ENCODE data around the gene GFRA4.

Gene GFRA4

GRCh38 chr20:3702611-3703391 lies 39.6 kb upstream of the GFRA4 start:
- no peaks in the 10 kb centered on the region for H3K9me3 Mint-ChIP-seq
- H3K27me3 Mint-ChIP-seq (ENCODE audit: low read depth), result peaks cover 7% of the 10 kb centered on the region
- H3K4me1 Mint-ChIP-seq, result peaks cover 9% of the 10 kb centered on the region
- no peak overlapping the region for H3K4me3 Mint-ChIP-seq
- no peak overlapping the region for H3K27ac Mint-ChIP-seq
- TF ChIP-seq CTCF (IDR thresholded peaks at IDR 0.05; ENCODE audit: unreplicated experiment in 3 of 3), result no peak
- H3K36me3 Mint-ChIP-seq (ENCODE audit: low read depth), result no peaks in the 10 kb centered on the region

GRCh38 chr20:3701061-3701998 lies 38.1 kb upstream of the GFRA4 start:
- Mint-ChIP-seq H3K9me3 (no peaks in the 10 kb centered on the region), H3K27me3 (ENCODE audit: low read depth) (peaks cover 7% of the 10 kb centered on the region), H3K27ac (no peak overlapping the region), H3K4me3 (no peak overlapping the region), H3K36me3 (ENCODE audit: low read depth) (no peaks in the 10 kb centered on the region), H3K4me1 (peaks cover 9% of the 10 kb centered on the region)
- TF ChIP-seq CTCF (IDR thresholded peaks at IDR 0.05; ENCODE audit: unreplicated experiment in 3 of 3), result no peak

- peak overlapping the region in 1 of 3 experiments; percentile 43 for H3K27ac Mint-ChIP-seq
- no peak for TF ChIP-seq CTCF (IDR thresholded peaks at IDR 0.05; ENCODE audit: unreplicated experiment in 3 of 3)
- no peaks in the 10 kb centered on the region for H3K36me3 Mint-ChIP-seq (ENCODE audit: low read depth)
- peaks cover 9% of the 10 kb centered on the region for H3K4me1 Mint-ChIP-seq
- peaks cover under 1% of the 10 kb centered on the region for H3K27me3 Mint-ChIP-seq (ENCODE audit: low read depth)
- H3K4me3 Mint-ChIP-seq, result no peak overlapping the region
- H3K9me3 Mint-ChIP-seq, result no peaks in the 10 kb centered on the region
Observed at GRCh38 chr20:3699037-3699436, 35.8 kb upstream of the GFRA4 start.

- H3K27ac Mint-ChIP-seq, result peak overlapping the region in 2 of 3 experiments; percentile 36 to 43
- H3K9me3 Mint-ChIP-seq, result no peaks in the 10 kb centered on the region
- no peaks in the 10 kb centered on the region for H3K36me3 Mint-ChIP-seq (ENCODE audit: low read depth)
- H3K4me3 Mint-ChIP-seq, result no peak overlapping the region
- H3K27me3 Mint-ChIP-seq (ENCODE audit: low read depth), result no peaks in the 10 kb centered on the region
- H3K4me1 Mint-ChIP-seq, result peaks cover 9% of the 10 kb centered on the region
- no peak for TF ChIP-seq CTCF (IDR thresholded peaks at IDR 0.05; ENCODE audit: unreplicated experiment in 3 of 3)
Observed at GRCh38 chr20:3698591-3699001, 35.4 kb upstream of the GFRA4 start.

- H3K4me3 Mint-ChIP-seq, result no peak overlapping the region
Observed at GRCh38 chr20:3697588-3698305, 34.5 kb upstream of the GFRA4 start.

More at GRCh38 chr20:3697588-3698305, 34.5 kb upstream of the GFRA4 start:
- H3K9me3 Mint-ChIP-seq, result no peaks in the 10 kb centered on the region
- H3K36me3 Mint-ChIP-seq (ENCODE audit: low read depth), result no peaks in the 10 kb centered on the region
- peak overlapping the region in 1 of 3 experiments; percentile 43 for H3K27ac Mint-ChIP-seq
- TF ChIP-seq CTCF (IDR thresholded peaks at IDR 0.05; ENCODE audit: unreplicated experiment in 3 of 3), result no peak
- H3K4me1 Mint-ChIP-seq, result peaks cover 9% of the 10 kb centered on the region
- H3K27me3 Mint-ChIP-seq (ENCODE audit: low read depth), result no peaks in the 10 kb centered on the region
